ENCODE measurements around the gene GRB2. TPM values are rescaled to one million over a fixed set of nuclear protein-coding genes. Genes with fewer than 3 reads are reported as not detected.
"Not testable (repeated sequence)": the region's sequence is repeated elsewhere in the genome, so short reads cannot be mapped to it uniquely, and the experiment has no call there.

Gene GRB2
- total RNA-seq, 1 donor from 2014 or later: 138 TPM

GRCh38 chr17:75388476-75389030 lies 16.9 kb downstream of the GRB2 start:
- DNase-seq (ENCODE audit: low read depth): no peak

GRCh38 chr17:75387771-75388170 lies 17.7 kb downstream of the GRB2 start:
- DNase-seq (ENCODE audit: low read depth): no peak

DNA sequence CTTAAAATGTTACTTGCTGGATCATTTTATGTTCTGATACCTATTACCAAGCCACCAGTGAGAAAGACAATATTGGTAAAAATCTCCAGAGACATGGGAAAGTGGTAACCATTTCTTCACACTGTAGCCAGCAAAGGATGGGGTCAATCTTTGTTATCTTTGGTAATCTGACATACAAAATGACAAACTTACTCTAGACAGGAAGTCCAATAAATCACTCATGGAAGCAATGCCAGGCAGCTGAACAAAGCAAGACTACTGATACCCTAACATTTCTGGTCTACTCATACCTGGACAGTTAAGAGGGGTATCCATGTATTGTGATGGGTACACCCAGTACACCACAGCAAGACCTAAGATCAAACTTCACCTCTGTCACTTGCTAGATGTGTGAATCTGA lies 19.0 kb downstream of the GRB2 start:
- no peak for DNase-seq (ENCODE audit: low read depth)

DNA sequence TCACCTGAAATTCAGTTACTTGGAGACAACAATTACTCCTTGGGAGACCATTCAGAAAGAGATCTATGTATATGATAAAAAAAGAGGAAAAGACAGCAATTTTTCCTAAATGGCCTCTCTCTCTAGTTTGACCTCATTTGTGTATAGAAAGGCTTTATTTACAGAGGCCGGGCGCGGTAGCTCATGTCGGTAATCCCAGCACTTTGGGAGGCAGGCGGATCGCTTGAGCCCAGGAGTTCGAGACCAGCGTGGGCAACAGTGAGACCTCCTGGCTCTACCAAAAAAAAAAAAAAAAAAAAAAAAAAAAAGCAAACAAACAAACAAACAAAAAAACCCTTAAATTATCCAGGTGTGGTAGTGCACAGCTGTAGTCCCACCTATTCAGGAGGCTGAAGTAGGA lies 20.7 kb downstream of the GRB2 start:
- DNase-seq (ENCODE audit: low read depth): no peak

DNA sequence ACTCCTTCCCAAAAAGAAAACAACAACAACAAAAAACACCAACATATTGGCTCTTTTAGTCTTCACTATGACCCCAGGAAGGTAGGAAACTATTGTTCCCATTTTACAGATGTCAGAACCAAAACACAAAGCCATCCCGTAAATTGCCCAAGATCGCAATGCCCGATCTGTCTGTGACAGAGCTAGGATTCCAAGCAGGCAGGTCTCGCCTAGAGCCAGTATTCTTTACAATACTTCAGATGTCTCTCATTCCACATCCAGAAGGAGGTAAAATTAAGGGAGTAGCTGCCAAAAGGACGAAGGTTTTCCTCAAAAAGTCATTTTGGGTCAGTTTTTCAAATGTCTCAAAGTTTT lies 21.7 kb downstream of the GRB2 start:
- no peak for DNase-seq (ENCODE audit: low read depth)

- DNase-seq (ENCODE audit: low read depth): no peak
Observed at GRCh38 chr17:75380750-75381149, 24.7 kb downstream of the GRB2 start.

DNA sequence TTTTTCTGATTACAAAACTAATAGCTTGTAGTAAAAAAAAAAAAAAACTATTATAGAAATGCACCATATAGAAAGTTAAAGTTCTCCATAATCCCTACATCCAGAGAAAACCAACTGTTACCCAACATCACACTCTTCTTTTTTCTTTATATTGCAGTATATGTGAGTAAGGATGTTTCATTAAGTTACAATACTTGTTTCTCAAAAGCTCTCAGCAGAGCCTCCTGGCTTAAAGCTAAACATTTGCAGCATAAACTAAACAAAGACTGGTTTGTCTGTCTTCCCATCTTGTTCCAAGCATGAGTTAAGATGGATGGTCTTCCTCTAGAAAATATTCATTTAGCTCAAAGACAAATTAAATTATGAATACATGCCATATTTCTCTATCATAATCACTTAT lies 25.2 kb downstream of the GRB2 start:
- DNase-seq (ENCODE audit: low read depth): no peak

- not testable (repeated sequence) for DNase-seq (ENCODE audit: low read depth)
Observed at GRCh38 chr17:75379426-75379825, 26.1 kb downstream of the GRB2 start.

DNA sequence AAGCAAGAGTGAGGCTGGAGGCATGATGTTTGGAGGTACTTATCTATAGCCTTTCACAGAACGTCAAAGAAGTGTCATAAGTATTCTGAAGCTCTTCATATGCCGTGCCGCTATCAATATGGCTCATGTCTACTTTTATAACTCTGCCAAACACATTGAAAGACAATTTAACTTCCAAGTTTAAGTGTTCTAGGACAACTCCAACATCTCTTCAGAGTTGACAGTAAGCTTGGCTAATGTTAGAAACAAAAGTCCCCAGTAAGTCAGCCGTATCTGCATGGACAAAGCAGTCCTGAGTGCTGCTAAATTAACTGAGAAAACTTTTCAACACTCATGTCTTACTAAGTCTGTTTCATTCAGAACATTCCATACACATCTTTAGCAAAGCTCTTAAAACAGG lies 32.2 kb downstream of the GRB2 start:
- DNase-seq (ENCODE audit: low read depth): no peak

DNA sequence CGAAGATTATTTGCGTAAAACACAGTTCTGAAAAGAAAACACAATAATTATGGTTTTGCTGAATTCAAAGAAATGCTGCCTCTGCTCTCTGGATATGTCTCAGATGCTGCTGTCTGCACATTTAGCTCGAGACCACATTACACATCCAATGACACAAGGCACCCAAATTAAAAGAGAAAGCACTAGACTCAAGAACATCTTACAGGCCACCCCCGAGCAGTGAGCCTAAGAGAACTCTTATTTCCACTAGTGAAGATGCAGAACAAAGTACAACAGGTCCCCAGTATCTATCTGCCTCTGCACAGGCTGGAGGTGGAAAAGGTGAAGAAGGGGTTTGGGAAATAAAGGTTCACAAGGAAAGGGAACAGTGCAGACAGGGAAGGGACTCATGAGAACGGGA lies 33.5 kb downstream of the GRB2 start:
- no peak for DNase-seq (ENCODE audit: low read depth)

DNA sequence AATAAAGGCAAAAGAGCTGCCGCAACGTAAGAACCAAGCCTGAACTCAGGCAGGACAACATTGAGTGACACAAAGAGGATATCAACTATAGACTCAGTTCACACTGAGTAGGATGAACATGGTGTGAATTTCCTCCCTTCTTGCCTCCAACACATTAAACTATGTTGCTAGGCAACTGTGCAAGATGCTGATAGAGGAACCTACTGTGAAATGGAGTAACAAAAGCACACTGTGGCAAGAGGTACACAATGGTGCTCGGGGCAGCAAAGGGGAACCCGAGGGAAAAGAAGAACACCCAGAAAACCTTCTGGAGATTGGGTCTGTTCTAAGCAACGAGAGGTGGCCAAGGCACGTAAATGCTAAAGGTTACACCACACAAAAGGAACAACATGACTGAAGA lies 34.1 kb downstream of the GRB2 start:
- DNase-seq (ENCODE audit: low read depth): no peak

DNA sequence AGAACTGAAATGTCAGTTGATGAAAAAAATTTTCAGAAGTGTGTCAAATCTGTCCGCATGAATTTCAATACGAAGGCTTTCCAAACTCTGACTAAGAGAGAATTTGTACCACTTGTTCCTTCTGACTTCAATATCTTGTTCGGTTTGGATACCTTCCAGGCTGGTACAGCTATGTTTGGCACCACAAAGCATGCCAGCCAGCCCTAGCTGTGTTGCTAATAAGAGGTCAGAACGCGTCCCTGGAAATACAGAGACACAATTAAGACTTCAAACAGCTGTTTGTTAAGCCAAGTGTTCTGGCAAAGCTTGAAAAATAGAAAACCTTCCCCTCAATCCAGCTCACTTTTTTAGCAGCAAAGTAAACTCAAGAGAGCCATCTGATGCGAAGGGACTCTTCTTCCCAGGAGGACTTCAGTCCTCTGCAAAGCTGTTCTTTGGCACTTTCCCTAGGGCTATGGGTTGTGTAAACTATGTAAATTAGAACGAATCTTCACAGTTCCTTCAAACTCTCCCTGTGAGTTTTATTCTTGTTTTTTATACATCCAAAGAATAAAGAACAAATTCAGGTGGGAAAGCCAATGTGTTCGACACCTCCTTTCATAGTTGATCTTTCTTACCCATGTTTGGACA lies 35.1 kb downstream of the GRB2 start:
- peak; percentile 97 for DNase-seq (ENCODE audit: low read depth)

DNA sequence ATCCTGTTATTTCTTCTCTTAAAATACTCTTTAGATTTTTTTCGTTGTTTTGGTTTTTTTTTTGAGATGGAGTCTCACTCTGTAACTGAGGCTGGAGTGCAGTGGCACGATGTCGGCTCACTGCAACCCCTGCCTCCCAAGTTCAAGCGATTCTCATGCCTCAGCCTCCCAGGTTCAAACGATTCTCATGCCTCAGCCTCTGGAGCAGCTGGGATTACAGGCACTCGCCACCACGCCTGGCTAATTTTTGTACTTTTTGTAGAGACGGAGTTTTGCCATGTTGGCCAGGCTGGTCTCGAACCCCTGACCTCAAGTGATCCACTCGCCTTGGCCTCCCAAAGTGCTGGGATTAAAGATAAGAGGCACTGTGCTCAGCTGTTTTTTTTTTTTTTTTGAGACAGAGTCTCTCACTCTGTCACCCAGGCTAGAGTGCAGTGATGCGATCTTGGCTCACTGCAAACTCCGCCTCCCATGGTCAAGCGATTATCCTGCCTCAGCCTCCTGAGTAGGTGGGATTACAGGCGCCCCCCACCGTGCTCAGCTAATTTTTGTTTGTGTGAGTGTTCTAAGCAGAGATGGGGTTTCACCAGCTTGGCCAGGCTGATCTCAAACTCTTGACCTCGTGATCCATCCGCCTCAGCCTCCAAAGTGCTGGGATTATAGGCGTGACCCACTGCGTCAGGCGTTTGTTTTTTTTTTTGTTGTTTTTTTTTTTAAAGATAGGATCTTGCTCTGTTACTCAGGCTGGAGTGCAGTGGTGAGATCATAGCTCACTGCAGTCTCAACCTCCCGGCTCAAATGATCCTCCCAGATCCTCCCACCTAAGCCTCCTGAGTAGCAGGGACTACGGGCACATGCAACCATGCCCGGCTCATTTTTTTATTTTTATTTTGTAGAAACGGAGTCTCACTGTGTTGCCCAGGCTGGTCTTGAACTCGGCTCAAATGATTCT lies 37.4 kb downstream of the GRB2 start:
- not testable (repeated sequence) for DNase-seq (ENCODE audit: low read depth)

- DNase-seq (ENCODE audit: low read depth): no peak
Observed at GRCh38 chr17:75367312-75367711, 38.2 kb downstream of the GRB2 start.

GRCh38 chr17:75366432-75366831 lies 39.0 kb downstream of the GRB2 start:
- peak; percentile 40 for DNase-seq (ENCODE audit: low read depth)

- DNase-seq (ENCODE audit: low read depth): no peak
Observed at GRCh38 chr17:75365931-75366275, 39.6 kb downstream of the GRB2 start.

DNA sequence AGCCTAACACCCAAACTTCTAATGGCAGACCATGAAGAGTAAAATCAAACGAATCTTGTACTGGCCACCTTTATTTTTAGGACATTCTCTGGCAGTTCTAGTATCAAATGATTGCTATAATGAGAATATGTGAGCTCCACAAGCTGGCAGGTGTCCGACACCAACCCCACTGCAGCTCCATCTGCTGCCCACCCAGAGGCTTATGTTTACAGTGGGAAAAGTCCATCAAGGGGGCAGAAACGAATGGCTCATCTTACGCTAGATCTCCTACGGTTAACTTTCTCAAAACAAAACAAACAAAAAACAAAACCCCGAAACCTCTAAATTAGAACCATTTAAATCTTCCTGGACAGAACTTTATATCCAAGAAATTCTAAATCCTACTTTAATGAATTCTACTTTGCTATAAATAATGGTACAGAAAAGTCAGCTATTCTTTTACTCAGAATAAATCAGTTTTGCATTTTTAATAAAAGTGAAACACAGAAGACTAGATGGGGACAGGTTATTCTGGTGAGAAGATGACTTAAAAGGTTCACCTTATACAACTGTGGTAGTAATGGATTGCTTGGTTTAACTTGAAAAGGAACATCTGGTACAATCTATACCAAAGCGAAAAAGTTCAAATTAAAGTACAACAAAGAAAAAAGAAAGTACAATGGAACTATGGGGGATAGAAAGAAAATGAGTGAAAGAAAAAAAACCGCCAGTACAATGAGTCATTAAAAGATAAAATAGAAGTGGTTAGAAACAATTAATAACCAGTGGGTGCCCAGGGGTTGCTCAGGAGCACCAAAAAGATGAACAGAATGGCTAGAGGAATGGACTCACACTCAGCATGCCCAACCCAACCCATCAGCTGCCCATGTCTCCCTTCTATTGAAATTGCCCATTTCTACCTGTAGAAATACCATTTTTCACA lies 40.2 kb downstream of the GRB2 start:
- DNase-seq (ENCODE audit: low read depth): peak; percentile 51

DNA sequence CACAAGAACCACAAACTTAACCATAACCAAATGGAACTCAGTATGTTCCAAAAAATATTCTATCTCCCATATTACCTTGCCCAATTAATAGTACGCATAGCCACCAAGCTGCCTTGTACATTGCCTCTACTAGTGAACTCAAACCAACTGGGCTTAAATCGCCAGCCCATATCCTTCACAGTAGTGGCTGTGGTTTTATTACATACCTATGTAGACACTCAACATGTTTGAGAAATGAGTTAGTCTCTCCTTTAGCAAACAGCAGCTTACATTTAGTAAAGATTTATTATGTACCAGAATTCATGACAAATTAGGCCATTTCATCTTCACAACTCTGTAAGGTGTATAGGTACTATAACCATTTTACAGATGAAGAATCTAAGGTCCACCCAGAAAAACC lies 41.4 kb downstream of the GRB2 start:
- DNase-seq (ENCODE audit: low read depth): peak; percentile 54

DNA sequence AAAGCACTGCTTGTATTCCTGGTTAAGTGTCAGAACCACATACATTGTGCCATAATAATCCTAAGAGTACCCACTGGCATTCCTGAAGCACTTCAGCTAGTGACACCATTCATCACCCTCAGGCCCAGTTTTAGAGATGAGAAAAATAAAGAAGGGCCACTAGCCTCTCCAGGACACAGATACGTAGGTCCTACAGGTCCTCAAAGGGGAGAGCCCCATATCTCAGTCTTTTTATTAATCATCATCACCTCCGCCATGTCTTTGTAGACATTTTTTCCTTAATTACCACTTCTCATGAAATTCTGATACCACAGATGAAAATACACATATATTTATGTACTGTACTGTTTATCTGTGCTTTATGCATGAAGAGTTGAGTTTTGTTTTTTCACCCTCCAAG lies 43.5 kb downstream of the GRB2 start:
- DNase-seq (ENCODE audit: low read depth): no peak

DNA sequence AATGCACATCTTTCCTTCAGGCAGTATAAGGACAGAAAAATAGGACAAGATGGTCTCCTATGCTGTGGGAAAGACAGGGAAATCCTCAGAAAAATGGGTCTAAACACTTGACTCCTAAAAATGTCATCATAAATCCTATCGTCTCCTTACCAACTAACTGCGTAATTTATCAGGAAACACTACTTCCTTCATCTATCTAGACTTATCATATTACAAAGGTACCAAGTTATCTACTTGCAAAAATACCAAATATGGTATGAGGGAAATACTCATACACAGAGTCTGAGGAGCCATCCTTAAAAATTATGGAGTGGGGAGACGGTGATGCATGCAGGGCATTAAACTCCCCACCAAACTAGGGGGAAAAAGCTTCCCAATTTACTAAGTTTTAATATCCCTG lies 44.1 kb downstream of the GRB2 start:
- no peak for DNase-seq (ENCODE audit: low read depth)

DNA sequence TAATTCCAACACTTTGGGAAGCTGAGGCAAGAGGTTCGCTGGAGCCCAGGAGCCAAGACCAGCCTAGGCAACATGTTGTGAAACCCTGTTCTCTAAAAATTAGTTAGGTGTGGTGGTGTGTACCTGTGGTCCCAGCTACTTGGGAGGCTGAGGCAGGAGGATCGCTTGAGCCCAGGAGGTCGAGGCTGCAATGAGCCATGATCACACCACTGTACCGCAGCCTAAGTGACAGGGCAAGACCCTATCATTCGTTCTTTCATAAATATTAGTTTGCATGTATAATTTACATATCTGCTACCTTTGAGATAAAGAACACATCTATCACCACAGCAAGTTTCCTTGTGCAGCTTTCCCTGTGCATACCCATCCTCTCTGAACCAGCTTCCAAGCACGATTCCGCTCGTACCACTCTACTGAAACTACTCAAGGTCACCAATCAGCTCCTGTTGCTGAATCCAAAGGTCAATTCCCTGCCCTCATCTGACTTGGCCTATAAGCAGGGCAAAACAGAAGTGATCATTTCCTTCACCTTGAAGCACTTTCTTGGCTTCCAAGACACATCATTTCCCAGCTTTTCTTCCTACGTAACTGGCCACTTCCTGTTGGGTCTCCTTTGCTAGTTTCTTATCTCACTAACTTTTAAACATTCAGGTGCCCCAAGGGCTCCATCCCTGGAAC lies 49.1 kb downstream of the GRB2 start:
- no peak for DNase-seq (ENCODE audit: low read depth)

All from myocyte (in vitro differentiated cells).